ENCODE results near the gene HARS1. TPM values are rescaled to one million over a fixed set of nuclear protein-coding genes. Genes with fewer than 3 reads are reported as not detected.

HARS1 gene
- total and polyA plus RNA-seq, 2 donors (not counting 1 experiment from before 2014, with no cell fraction given): 53.2 to 85.8 TPM

DNA sequence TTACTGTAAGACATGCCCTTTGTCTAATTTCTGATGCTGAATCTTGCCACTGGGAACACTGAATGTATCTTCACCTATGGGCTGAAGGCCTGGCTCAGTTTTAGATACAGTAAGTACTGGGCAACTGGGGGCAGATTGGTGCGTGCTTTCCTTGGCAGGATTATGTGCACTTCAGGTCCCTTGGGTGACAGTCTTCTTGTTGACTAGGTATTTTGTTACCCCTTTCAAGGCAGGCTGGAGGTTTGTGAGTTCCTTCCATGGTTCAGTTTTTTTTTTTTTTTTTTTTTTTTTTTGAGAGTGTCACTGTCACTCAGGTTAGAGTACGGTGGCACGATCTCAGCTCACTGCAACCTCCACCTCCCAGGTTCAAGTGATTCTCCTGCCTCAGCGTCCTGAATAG is 16.6 kb upstream of the HARS1 start:
- Histone ChIP-seq H3K27ac (ENCODE audit: insufficient read depth, low read length) (no peak overlapping the region), H3K9ac (ENCODE audit: insufficient read depth, low read length) (no peak overlapping the region), H3K9me3 (ENCODE audit: control insufficient read depth, insufficient read depth, low read depth, low read length) (no peaks in the 10 kb centered on the region), H2AFZ (ENCODE audit: low read length) (no peak overlapping the region), H3K27me3 (ENCODE audit: control insufficient read depth, insufficient read depth, low read length) (no peaks in the 10 kb centered on the region), H3K4me1 (ENCODE audit: control insufficient read depth, extremely low read depth, insufficient read depth, low read length) (no peaks in the 10 kb centered on the region), H4K20me1 (ENCODE audit: control insufficient read depth, extremely low read depth, insufficient read depth, low read length) (no peaks in the 10 kb centered on the region), H3K36me3 (ENCODE audit: control insufficient read depth, insufficient read depth, low read length) (peaks cover 7% of the 10 kb centered on the region), H3K4me2 (ENCODE audit: extremely low read depth, insufficient read depth, low read length) (no peak overlapping the region), H3K79me2 (ENCODE audit: control insufficient read depth, insufficient read depth, low read length) (no peaks in the 10 kb centered on the region), H3K4me3 (replicated peaks in 1 of 4; ENCODE audit: control extremely low read depth in 1 of 4, insufficient read depth in 1 of 4, low read depth in 3 of 4, low read length in 4 of 4) (no peak overlapping the region)
- DNase-seq (ENCODE audit: low read depth in 2 of 2): no peak
- no peak for TF ChIP-seq CTCF (conservative IDR thresholded peaks at IDR 0.05 in 1 of 2, IDR thresholded peaks at IDR 0.05 in 1 of 2; ENCODE audit: low read depth in 1 of 2, low read length in 2 of 2)
- no peak for TF ChIP-seq EZH2 (IDR thresholded peaks at IDR 0.05; ENCODE audit: low read length, missing control alignments)

DNA sequence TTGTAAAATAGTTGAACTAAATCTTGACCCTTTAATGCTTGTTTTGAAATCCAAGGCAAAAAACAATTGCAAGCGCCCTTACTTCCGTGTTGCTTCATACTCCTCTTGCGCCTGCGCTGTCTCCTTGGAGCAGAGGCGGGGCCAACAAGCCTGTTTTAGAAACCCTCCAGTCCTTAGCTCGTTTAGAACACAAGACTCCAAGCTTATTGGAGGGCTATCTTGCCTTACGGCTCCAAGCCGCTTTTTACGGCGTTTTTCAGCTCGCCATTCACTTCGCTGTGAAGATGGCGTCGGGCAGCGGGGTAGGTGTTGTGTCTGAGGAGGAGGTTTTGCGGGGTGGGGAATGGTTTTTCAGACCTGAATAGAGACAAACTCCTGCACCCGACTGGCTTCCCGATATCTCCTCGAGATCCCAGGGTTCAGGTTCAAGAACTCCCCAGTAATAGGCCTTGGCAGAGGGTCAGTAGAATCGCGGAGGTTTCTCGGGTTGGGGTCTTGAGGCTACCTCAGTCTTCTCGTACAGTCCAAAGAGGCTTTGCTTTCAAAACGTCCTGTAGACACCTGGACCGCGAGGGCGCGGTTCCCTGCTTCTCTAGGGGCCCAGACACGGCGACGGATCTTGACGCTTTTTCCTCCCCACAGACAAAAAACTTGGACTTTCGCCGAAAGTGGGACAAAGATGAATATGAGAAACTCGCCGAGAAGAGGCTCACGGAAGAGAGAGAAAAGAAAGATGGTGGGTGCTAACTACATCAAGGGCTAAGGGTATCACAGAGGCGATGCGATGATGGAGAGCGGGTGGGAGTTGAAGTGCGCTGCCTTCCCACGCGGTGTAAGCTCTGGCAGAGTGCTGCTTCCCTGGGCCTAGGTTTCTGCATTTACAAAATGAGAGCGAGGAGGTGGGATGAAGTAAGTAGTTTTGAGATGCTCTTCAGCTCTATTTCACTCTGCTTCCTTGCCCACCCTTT is 9.3 kb upstream of the HARS1 start, which contains the start of gene ZMAT2:
ZMAT2 (plus strand) TSS at position 271 of the 968 bp plus-strand sequence; CDS start at position 285, 14 bp downstream.
- H3K36me3 ChIP-seq (ENCODE audit: control insufficient read depth, insufficient read depth, low read length): peaks cover 21% of the 10 kb centered on the region

More for the DNA sequence above, 9.3 kb upstream of the HARS1 start, which contains the start of gene ZMAT2:
- Histone ChIP-seq H3K27me3 (ENCODE audit: control insufficient read depth, insufficient read depth, low read length) (no peaks in the 10 kb centered on the region), H3K27ac (ENCODE audit: insufficient read depth, low read length) (peak within 1 kb of the TSS; percentile 62), H3K79me2 (ENCODE audit: control insufficient read depth, insufficient read depth, low read length) (peaks cover 15% of the 10 kb centered on the region), H4K20me1 (ENCODE audit: control insufficient read depth, extremely low read depth, insufficient read depth, low read length) (no peaks in the 10 kb centered on the region), H3K4me1 (ENCODE audit: control insufficient read depth, extremely low read depth, insufficient read depth, low read length) (no peaks in the 10 kb centered on the region), H3K9me3 (ENCODE audit: control insufficient read depth, insufficient read depth, low read depth, low read length) (no peaks in the 10 kb centered on the region), H3K4me2 (ENCODE audit: extremely low read depth, insufficient read depth, low read length) (peak within 1 kb of the TSS; percentile 68), H3K9ac (ENCODE audit: insufficient read depth, low read length) (peak within 1 kb of the TSS; percentile 54), H3K4me3 (replicated peaks in 1 of 4; ENCODE audit: control extremely low read depth in 1 of 4, insufficient read depth in 1 of 4, low read depth in 3 of 4, low read length in 4 of 4) (peak within 1 kb of the TSS; percentile 63 to 99 (median 86)), H2AFZ (ENCODE audit: low read length) (peak within 1 kb of the TSS; percentile 64)
- TF ChIP-seq EZH2 (IDR thresholded peaks at IDR 0.05; ENCODE audit: low read length, missing control alignments): no peak
- TF ChIP-seq CTCF (conservative IDR thresholded peaks at IDR 0.05 in 1 of 2, IDR thresholded peaks at IDR 0.05 in 1 of 2; ENCODE audit: low read depth in 1 of 2, low read length in 2 of 2): no peak
- DNase-seq (ENCODE audit: low read depth in 2 of 2): peak; percentile 99

Data from fibroblast of lung (primary cell).